Natural killer cell (primary cell): ENCODE data around the gene LRRC71. TPM values are rescaled to one million over a fixed set of nuclear protein-coding genes. Genes with fewer than 3 reads are reported as not detected.

Experiments
- ATAC-seq, 3 donors: fragments of 150-1000 bp in 2 of 3; fragments of 200-7000 bp in 1 of 3; cut with Tn5 transposase; 1 replicate in 1 of 3; 2 replicates in 2 of 3; pipeline ENCODE4 v1.10.0; 2021; ENCODE audit warnings: mild to moderate bottlenecking in 2 of 3, moderate library complexity in 2 of 3
- DNase-seq, 2 donors: peaks; one replicate each; pipeline versions ENCODE4 v3.0.0 to v3.0.0-alpha.2; 2013 to 2021; ENCODE audit warnings: mixed read lengths in 1 of 2
- H3K27ac ChIP-seq: one replicate; pipeline ENCODE4 v1.5.1; 2013; ENCODE audit warnings: mild to moderate bottlenecking, low read length
- H3K27me3 ChIP-seq: one replicate; pipeline ENCODE4 v1.6.1; 2013; ENCODE audit warnings: low read length; ENCODE audit not compliant: control insufficient read depth, insufficient read depth
- H3K36me3 ChIP-seq: one replicate; pipeline ENCODE4 v1.6.1; 2013; ENCODE audit warnings: low read length; ENCODE audit not compliant: control insufficient read depth, insufficient read depth
- H3K4me1 ChIP-seq: one replicate; pipeline ENCODE4 v1.6.1; 2013; ENCODE audit warnings: low read length; ENCODE audit not compliant: control insufficient read depth, insufficient read depth
- H3K4me3 ChIP-seq: one replicate; pipeline ENCODE4 v1.5.1; 2013; ENCODE audit warnings: low read length
- H3K9me3 ChIP-seq: one replicate; pipeline ENCODE4 v1.6.1; 2013; ENCODE audit warnings: low read length; ENCODE audit not compliant: control insufficient read depth, insufficient read depth
- H3K27ac Mint-ChIP-seq, 2 donors: one replicate each; pipeline ENCODE4 v1.8.0; 2022; ENCODE audit warnings: mild to moderate bottlenecking in 2 of 2, mixed read lengths in 2 of 2, moderate library complexity in 1 of 2
- H3K27me3 Mint-ChIP-seq, 2 donors: one replicate each; pipeline ENCODE4 v1.8.0; 2022; ENCODE audit warnings: low read depth in 2 of 2, mixed read lengths in 2 of 2
- H3K36me3 Mint-ChIP-seq: one replicate; pipeline ENCODE4 v1.8.0; 2022; ENCODE audit warnings: mixed read lengths
- H3K4me1 Mint-ChIP-seq, 2 donors: one replicate each; pipeline ENCODE4 v1.8.0; 2022; ENCODE audit warnings: mixed read lengths in 2 of 2
- H3K4me3 Mint-ChIP-seq: one replicate; pipeline ENCODE4 v1.8.0; 2022; ENCODE audit warnings: mild to moderate bottlenecking, moderate library complexity, mixed read lengths
- H3K9me3 Mint-ChIP-seq, 2 donors: one replicate each; pipeline ENCODE4 v1.8.0; 2022; ENCODE audit warnings: mixed read lengths in 2 of 2
- CTCF ChIP-seq: fragments of 200-600 bp; IDR thresholded peaks from one replicate; pipeline ENCODE4 v1.8.0; 2022; ENCODE audit warnings: antibody characterized with exemption
- WGBS: methylation state at CpG from one replicate; pipeline ENCODE4 v1.1.7; 2013; ENCODE audit warnings: missing lambda C conversion rate; ENCODE audit not compliant: insufficient coverage; 5-methylcytosine and 5-hydroxymethylcytosine counted together
- intact Hi-C: fragments of 100-400 bp; cut with micrococcal nuclease; formaldehyde crosslinking; loops from one replicate; pipeline ENCODE4 v1.14.2; 2022
- total RNA-seq, 4 donors: library from RNA; stranded (reverse); fragments of 120-200 nt in 1 of 4; gene quantifications; one replicate each; pipeline versions ENCODE4 v1.2.3 to v1.2.4, GENCODE V29; 2013 to 2022

The LRRC71 gene
- total RNA-seq, 3 donors from 2014 or later (not counting 1 experiment from before 2014, with no cell fraction given) = not detected

GRCh38 chr1:156931211-156931952, 10.9 kb downstream of the LRRC71 start:
- Mint-ChIP-seq H3K36me3 (no peaks in the 10 kb centered on the region), H3K9me3 (no peaks in the 10 kb centered on the region), H3K27ac (no peak overlapping the region), H3K27me3 (peaks cover 49 to 54% of the 10 kb centered on the region in 2 donors), H3K4me3 (no peak overlapping the region), H3K4me1 (peaks cover 5 to 16% of the 10 kb centered on the region in 2 donors)
- H3K4me1 ChIP-seq = peaks cover 8% of the 10 kb centered on the region
- TF ChIP-seq CTCF = no peak
- DNase-seq = no peak
- H3K27ac ChIP-seq = no peak overlapping the region
- H3K4me3 ChIP-seq = no peak overlapping the region
- H3K36me3 ChIP-seq = no peaks in the 10 kb centered on the region
- intact Hi-C loops = no loop called here
- WGBS = 58% methylated on average over 10 of the region's 11 CpGs
- no peaks in the 10 kb centered on the region for H3K9me3 ChIP-seq
- peaks cover 10% of the 10 kb centered on the region for H3K27me3 ChIP-seq
- ATAC-seq = no peak

- peaks cover 8% of the 10 kb centered on the region for H3K4me1 ChIP-seq
- no peaks in the 10 kb centered on the region for H3K9me3 ChIP-seq
- H3K36me3 Mint-ChIP-seq = no peaks in the 10 kb centered on the region
- 69% methylated on average over 8 of the region's 8 CpGs for WGBS
- intact Hi-C loops = no loop called here
- H3K27me3 Mint-ChIP-seq = peaks cover 43 to 47% of the 10 kb centered on the region in 2 donors
- no peak for DNase-seq
- H3K27ac ChIP-seq = no peak overlapping the region
- no peak overlapping the region for H3K27ac Mint-ChIP-seq
- peaks cover 7% of the 10 kb centered on the region for H3K27me3 ChIP-seq
- no peak for TF ChIP-seq CTCF
- no peaks in the 10 kb centered on the region for H3K36me3 ChIP-seq
- no peak for ATAC-seq
- H3K9me3 Mint-ChIP-seq = no peaks in the 10 kb centered on the region
- H3K4me1 Mint-ChIP-seq = peaks cover 5 to 16% of the 10 kb centered on the region in 2 donors
- H3K4me3 ChIP-seq = no peak overlapping the region
- H3K4me3 Mint-ChIP-seq = no peak overlapping the region
Measured at GRCh38 chr1:156931974-156932710, 11.7 kb downstream of the LRRC71 start.

- no peaks in the 10 kb centered on the region for H3K9me3 ChIP-seq
- WGBS = 91% methylated on average over 6 of the region's 6 CpGs
Measured at GRCh38 chr1:156933136-156933535, 12.7 kb downstream of the LRRC71 start.

More at GRCh38 chr1:156933136-156933535, 12.7 kb downstream of the LRRC71 start:
- DNase-seq (no peak), ATAC-seq (no peak)
- H3K4me1 ChIP-seq = no peaks in the 10 kb centered on the region
- no peak overlapping the region for H3K27ac ChIP-seq
- peaks cover 37% of the 10 kb centered on the region in 2 donors for H3K27me3 Mint-ChIP-seq
- H3K27me3 ChIP-seq = peaks cover 2% of the 10 kb centered on the region
- no peak overlapping the region for H3K27ac Mint-ChIP-seq
- no peaks in the 10 kb centered on the region for H3K36me3 Mint-ChIP-seq
- TF ChIP-seq CTCF = no peak
- no peaks in the 10 kb centered on the region for H3K36me3 ChIP-seq
- no peak overlapping the region for H3K4me3 ChIP-seq
- intact Hi-C loops = no loop called here
- H3K4me1 Mint-ChIP-seq = peaks cover 1 to 12% of the 10 kb centered on the region in 2 donors
- H3K4me3 Mint-ChIP-seq = no peak overlapping the region
- H3K9me3 Mint-ChIP-seq = no peaks in the 10 kb centered on the region
